Head of caudate nucleus (tissue), 42 donors: ENCODE data around the gene KRT4.
"Not testable (repeated sequence)": the region's sequence is repeated elsewhere in the genome, so short reads cannot be mapped to it uniquely, and the experiment has no call there.

Experiments
- DNase-seq, 42 donors: peaks; one replicate each; pipeline versions ENCODE4 v3.0.0 to v3.0.0-alpha.2; 2020 to 2021; ENCODE audit warnings: mixed read lengths in 7 of 42
- intact Hi-C: fragments of 100-400 bp; cut with DNase I; formaldehyde crosslinking; loops from one replicate; pipeline ENCODE4 v1.15.0; 2022

The KRT4 gene

GRCh38 chr12:52765702-52766101, 48.2 kb downstream of the KRT4 start:
- no peak for DNase-seq
- intact Hi-C loops, result no loop called here

GRCh38 chr12:52763991-52764390, 49.9 kb downstream of the KRT4 start:
- DNase-seq, result no peak
- intact Hi-C loops, result no loop called here

- no peak for DNase-seq
- intact Hi-C loops, result no loop called here
These were observed 50.8 kb downstream of the KRT4 start for GRCh38 chr12:52763036-52763659.

GRCh38 chr12:52761802-52762201, 52.1 kb downstream of the KRT4 start:
- intact Hi-C loops, result no loop called here
- DNase-seq, result no peak

- intact Hi-C loops, DNase-seq: not testable (repeated sequence)
These were observed 52.7 kb downstream of the KRT4 start for GRCh38 chr12:52761218-52761617.

GRCh38 chr12:52760623-52761022, 53.3 kb downstream of the KRT4 start:
- no peak for DNase-seq
- intact Hi-C loops, result no loop called here

- DNase-seq, result no peak
These were observed 54.2 kb downstream of the KRT4 start for GRCh38 chr12:52759695-52760094.

GRCh38 chr12:52759218-52759617, 54.7 kb downstream of the KRT4 start:
- intact Hi-C loops, result no loop called here
- DNase-seq, result no peak

More at GRCh38 chr12:52759695-52760094, 54.2 kb downstream of the KRT4 start:
- intact Hi-C loops, result no loop called here

GRCh38 chr12:52757449-52758176, 56.3 kb downstream of the KRT4 start:
- intact Hi-C loops, result no loop called here
- no peak for DNase-seq
